ENCODE data around the gene DNAJB9.

- no peak for TF ChIP-seq POLR2A (IDR thresholded peaks at IDR 0.05)
- TF ChIP-seq, protein P1, sequence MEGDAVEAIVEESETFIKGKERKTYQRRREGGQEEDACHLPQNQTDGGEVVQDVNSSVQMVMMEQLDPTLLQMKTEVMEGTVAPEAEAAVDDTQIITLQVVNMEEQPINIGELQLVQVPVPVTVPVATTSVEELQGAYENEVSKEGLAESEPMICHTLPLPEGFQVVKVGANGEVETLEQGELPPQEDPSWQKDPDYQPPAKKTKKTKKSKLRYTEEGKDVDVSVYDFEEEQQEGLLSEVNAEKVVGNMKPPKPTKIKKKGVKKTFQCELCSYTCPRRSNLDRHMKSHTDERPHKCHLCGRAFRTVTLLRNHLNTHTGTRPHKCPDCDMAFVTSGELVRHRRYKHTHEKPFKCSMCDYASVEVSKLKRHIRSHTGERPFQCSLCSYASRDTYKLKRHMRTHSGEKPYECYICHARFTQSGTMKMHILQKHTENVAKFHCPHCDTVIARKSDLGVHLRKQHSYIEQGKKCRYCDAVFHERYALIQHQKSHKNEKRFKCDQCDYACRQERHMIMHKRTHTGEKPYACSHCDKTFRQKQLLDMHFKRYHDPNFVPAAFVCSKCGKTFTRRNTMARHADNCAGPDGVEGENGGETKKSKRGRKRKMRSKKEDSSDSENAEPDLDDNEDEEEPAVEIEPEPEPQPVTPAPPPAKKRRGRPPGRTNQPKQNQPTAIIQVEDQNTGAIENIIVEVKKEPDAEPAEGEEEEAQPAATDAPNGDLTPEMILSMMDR (IDR thresholded peaks at IDR 0.05): no peak
Measured at GRCh38 chr7:108535744-108536143, 33.9 kb upstream of the DNAJB9 start.

Data from body of pancreas (tissue), 4 donors.